GM12878 (cell line): Measurements from ENCODE around the gene FIBIN. TPM values are rescaled to one million over a fixed set of nuclear protein-coding genes. Genes with fewer than 3 reads are reported as not detected.

Source experiments
- ATAC-seq: fragments of 200-7000 bp; cut with Tn5 transposase; 3 replicates; pipeline ENCODE4 v1.9.1; 2020; ENCODE audit warnings: mild to moderate bottlenecking, moderate library complexity
- BruUV-seq: library from RNA; stranded (reverse); fragments of 400-500 nt; replicated peaks from 2 replicates; lab custom pipeline; 2021; lab: Mats Ljungman, UMichigan
- CTCF ChIA-PET: fragments of 300-600 bp; sonication (Branson Sonifier 250); formaldehyde crosslinking; extraction: SDS; loops from one replicate; lab custom pipeline; 2021; ENCODE audit warnings: inconsistent platforms; lab: Yijun Ruan, JAX
- POLR2A ChIA-PET: fragments of 350-600 bp; formaldehyde crosslinking; extraction: SDS; loops from one replicate; lab custom pipeline; 2021; ENCODE audit warnings: inconsistent platforms; lab: Charles Lee
- RAD21 ChIA-PET: fragments of 300-600 bp; sonication (Branson Sonifier 250); formaldehyde crosslinking; loops from one replicate; lab custom pipeline; 2023; ENCODE audit warnings: antibody characterized with exemption; ENCODE audit not compliant: unreplicated experiment; lab: Charles Lee
- SMC1A ChIA-PET: fragments of 300-600 bp; sonication (Branson Sonifier 250); formaldehyde crosslinking; loops from one replicate; lab custom pipeline; 2023; ENCODE audit not compliant: unreplicated experiment, uncharacterized antibody; lab: Charles Lee
- DNase-seq: peaks from one replicate; pipeline ENCODE4 v3.0.0-alpha.2; 2011; ENCODE audit warnings: low read depth, low spot score
- FAIRE-seq: peaks from 3 replicates; lab custom pipeline; 2011; peaks lifted over from hg19 to GRCh38; lab: Jason Lieb, UNC
- H2AFZ ChIP-seq: 2 replicates; pipeline ENCODE4 v1.6.0; 2011; ENCODE audit warnings: low read depth, low read length, control low read depth; ENCODE audit not compliant: control insufficient read depth
- H3K27ac ChIP-seq: 2 replicates; pipeline ENCODE4 v1.5.1; 2011; ENCODE audit warnings: control low read depth; ENCODE audit not compliant: control insufficient read depth, insufficient read depth
- H3K27me3 ChIP-seq, 2 experiments: replicated peaks in 1 of 2; 2 replicates each; pipeline versions ENCODE4 v1.6.0 to v1.6.1; 2011; ENCODE audit warnings: low read length in 1 of 2; ENCODE audit not compliant: control insufficient read depth in 2 of 2, insufficient read depth in 2 of 2
- H3K36me3 ChIP-seq, 2 experiments: 2 replicates each; pipeline ENCODE4 v1.5.1; 2011; ENCODE audit warnings: low read length in 1 of 2; ENCODE audit not compliant: control insufficient read depth in 2 of 2, insufficient read depth in 2 of 2
- H3K4me1 ChIP-seq: 2 replicates; pipeline ENCODE4 v1.6.1; 2011; ENCODE audit warnings: mild to moderate bottlenecking, low read length, moderate library complexity, mixed read lengths; ENCODE audit not compliant: control insufficient read depth, insufficient read depth
- H3K4me2 ChIP-seq: 2 replicates; pipeline ENCODE4 v1.6.0; 2011; ENCODE audit warnings: control low read depth; ENCODE audit not compliant: control insufficient read depth, insufficient read depth
- H3K4me3 ChIP-seq: fragments of 200-600 bp; sonication (generic); 2 replicates; pipeline ENCODE4 v1.5.1; 2016
- H3K79me2 ChIP-seq: 2 replicates; pipeline ENCODE4 v1.6.0; 2011; ENCODE audit warnings: low read length; ENCODE audit not compliant: control insufficient read depth, insufficient read depth
- H3K9ac ChIP-seq: 2 replicates; pipeline ENCODE4 v1.8.0; 2011; ENCODE audit warnings: low read length, control low read depth, mixed read lengths; ENCODE audit not compliant: control insufficient read depth, insufficient read depth
- H3K9me3 ChIP-seq: replicated peaks from 3 replicates; pipeline ENCODE4 v1.5.1; 2011; ENCODE audit warnings: mild to moderate bottlenecking, low read length; ENCODE audit not compliant: control insufficient read depth, insufficient read depth
- H4K20me1 ChIP-seq: 2 replicates; pipeline ENCODE4 v1.6.0; 2011; ENCODE audit not compliant: control insufficient read depth, insufficient read depth
- BCL3 ChIP-seq: IDR thresholded peaks from 2 replicates; pipeline ENCODE4 v1.6.1; 2011; ENCODE audit warnings: borderline replicate concordance, low read depth, mild to moderate bottlenecking, moderate library complexity, low read length; ENCODE audit not compliant: insufficient read depth, poor library complexity, severe bottlenecking
- CEBPB ChIP-seq, 2 experiments: fragments of 150-350 bp in 1 of 2; IDR thresholded peaks; 2 replicates each; pipeline ENCODE4 v1.6.1; 2012 to 2014; ENCODE audit warnings: low read depth in 2 of 2, low read length in 2 of 2, borderline replicate concordance in 1 of 2, inconsistent platforms in 1 of 2
- HDAC2 ChIP-seq: fragments of 200-600 bp; sonication (generic); IDR thresholded peaks from 2 replicates; pipeline ENCODE4 v1.6.1; 2017
- RELA ChIP-seq: fragments of 450-650 bp; IDR thresholded peaks from 2 replicates; pipeline ENCODE4 v1.8.0; 2014; ENCODE audit warnings: borderline replicate concordance; ENCODE audit not compliant: partially characterized antibody
- RELB ChIP-seq: fragments of 450-650 bp; IDR thresholded peaks from 2 replicates; pipeline ENCODE4 v1.6.1; 2017; ENCODE audit warnings: low read depth, mild to moderate bottlenecking, moderate library complexity
- ZNF24 ChIP-seq: fragments of 450-650 bp; IDR thresholded peaks from 2 replicates; pipeline ENCODE4 v1.6.1; 2017; ENCODE audit warnings: antibody characterized with exemption, mild to moderate bottlenecking
- ZNF274 ChIP-seq: IDR thresholded peaks from one replicate; pipeline ENCODE4 v1.8.0; 2011; ENCODE audit not compliant: insufficient read length, insufficient read depth
- ZNF622 ChIP-seq: fragments of 450-650 bp; IDR thresholded peaks from 2 replicates; pipeline ENCODE4 v1.6.1; 2017; ENCODE audit warnings: mild to moderate bottlenecking, inconsistent platforms
- WGBS: methylation state at CpG from one replicate; pipeline ENCODE4 v1.1.6; 2016; ENCODE audit warnings: low lambda C conversion rate; ENCODE audit not compliant: insufficient replicate concordance, insufficient coverage; ENCODE audit errors: missing lambda C conversion rate; 5-methylcytosine and 5-hydroxymethylcytosine counted together
- in situ Hi-C: fragments of 300-500 bp; cut with MboI; formaldehyde crosslinking; loops from 9 replicates; pipeline ENCODE4 v1.14.3; 2018; ENCODE audit warnings: mixed read lengths
- intact Hi-C: fragments of 100-400 bp; cut with micrococcal nuclease; formaldehyde crosslinking; loops from one replicate; pipeline ENCODE4 v1.14.2; 2022; ENCODE audit not compliant: unreplicated experiment
- polyA plus RNA-seq, 11 experiments: library from polyadenylated mRNA; depleted of rRNA in 4 of 11; unstranded in 6 of 11; stranded (reverse) in 5 of 11; fragments of >200 nt; fragmentation: Nextera tagmentation in 4 of 11; fragmentation: Illumina TruSeq in 1 of 11; extraction: Ambion mirVana in 4 of 11; extraction: Trizol in 1 of 11; gene quantifications; 1 replicate in 1 of 11; 2 replicates in 10 of 11; pipeline versions ENCODE4 v1.2.1 to v1.2.3, GENCODE V29; 2011 to 2016; ENCODE audit warnings: inconsistent platforms in 2 of 11, missing spikeins in 2 of 11, low read depth in 1 of 11
- total RNA-seq, 4 experiments: library from RNA; depleted of rRNA in 3 of 4; stranded (reverse); fragments of >200 nt in 3 of 4; fragmentation: Illumina TruSeq in 1 of 4; extraction: Trizol in 1 of 4; gene quantifications; 2 replicates each; pipeline versions ENCODE4 v1.2.1 to v1.2.3, GENCODE V29; 2013 to 2021

Gene FIBIN
- total and polyA plus RNA-seq, 10 of the 15 experiments (the other 5 are each of a cell fraction or from before 2014, with no cell fraction given) = not detected

- TF ChIP-seq BCL3 = no peak
- TF ChIP-seq HDAC2 = no peak
- TF ChIP-seq RELA = no peak
- TF ChIP-seq CEBPB (IDR thresholded peaks at IDR 0.05; ENCODE audit: borderline replicate concordance in 1 of 2, low read depth in 2 of 2, low read length in 2 of 2) = no peak
- no peak for TF ChIP-seq ZNF24
Measured at GRCh38 chr11:26948881-26949280, 45.0 kb upstream of the FIBIN start (continued).

- no peak for FAIRE-seq
- H3K9ac ChIP-seq = no peak overlapping the region
- no TSS peak for BruUV-seq
Measured at GRCh38 chr11:26949846-26950245, 44.1 kb upstream of the FIBIN start.

More at GRCh38 chr11:26949846-26950245, 44.1 kb upstream of the FIBIN start:
- Histone ChIP-seq H3K79me2 (no peaks in the 10 kb centered on the region), H3K27me3 (no peaks in the 10 kb centered on the region), H3K36me3 (no peaks in the 10 kb centered on the region), H3K4me2 (no peak overlapping the region), H3K4me1 (no peaks in the 10 kb centered on the region), H3K4me3 (no peak overlapping the region)
- RAD21 ChIA-PET = no interaction called here
- intact Hi-C loops (no loop called here), in situ Hi-C loops (no loop called here)
- DNase-seq = no peak
- CTCF ChIA-PET = no interaction called here
- SMC1A ChIA-PET = no interaction called here
- no peak for TF ChIP-seq ZNF622
- TF ChIP-seq RELB = no peak
- TF ChIP-seq ZNF274 = no peak
- TF ChIP-seq, all 136 proteins: peak for 0
- H3K27ac ChIP-seq = no peak overlapping the region
- H4K20me1 ChIP-seq = no peaks in the 10 kb centered on the region
- no peak overlapping the region for H2AFZ ChIP-seq
- no peak for ATAC-seq
- POLR2A ChIA-PET = no interaction called here
- H3K9me3 ChIP-seq = no peaks in the 10 kb centered on the region
- WGBS = 0% methylated on average over 2 of the region's 2 CpGs
